MM.1S (cell line): Measurements from ENCODE around the gene ARMS2.

ENCODE experiments used
- EZH2 ChIP-seq: fragments of 300-600 bp; sonication (generic); optimal IDR thresholded peaks from 2 replicates; pipeline ENCODE3; 2017; ENCODE audit warnings: low read depth, mild to moderate bottlenecking, antibody characterized with exemption, low read length, mixed read lengths
- TF ChIP-seq, protein P1 (sequence below): fragments of 300-600 bp; sonication (generic); IDR thresholded peaks from 2 replicates; pipeline ENCODE4 v1.5.1; 2016; ENCODE audit warnings: antibody characterized with exemption, low read length, mixed read lengths

DNA sequence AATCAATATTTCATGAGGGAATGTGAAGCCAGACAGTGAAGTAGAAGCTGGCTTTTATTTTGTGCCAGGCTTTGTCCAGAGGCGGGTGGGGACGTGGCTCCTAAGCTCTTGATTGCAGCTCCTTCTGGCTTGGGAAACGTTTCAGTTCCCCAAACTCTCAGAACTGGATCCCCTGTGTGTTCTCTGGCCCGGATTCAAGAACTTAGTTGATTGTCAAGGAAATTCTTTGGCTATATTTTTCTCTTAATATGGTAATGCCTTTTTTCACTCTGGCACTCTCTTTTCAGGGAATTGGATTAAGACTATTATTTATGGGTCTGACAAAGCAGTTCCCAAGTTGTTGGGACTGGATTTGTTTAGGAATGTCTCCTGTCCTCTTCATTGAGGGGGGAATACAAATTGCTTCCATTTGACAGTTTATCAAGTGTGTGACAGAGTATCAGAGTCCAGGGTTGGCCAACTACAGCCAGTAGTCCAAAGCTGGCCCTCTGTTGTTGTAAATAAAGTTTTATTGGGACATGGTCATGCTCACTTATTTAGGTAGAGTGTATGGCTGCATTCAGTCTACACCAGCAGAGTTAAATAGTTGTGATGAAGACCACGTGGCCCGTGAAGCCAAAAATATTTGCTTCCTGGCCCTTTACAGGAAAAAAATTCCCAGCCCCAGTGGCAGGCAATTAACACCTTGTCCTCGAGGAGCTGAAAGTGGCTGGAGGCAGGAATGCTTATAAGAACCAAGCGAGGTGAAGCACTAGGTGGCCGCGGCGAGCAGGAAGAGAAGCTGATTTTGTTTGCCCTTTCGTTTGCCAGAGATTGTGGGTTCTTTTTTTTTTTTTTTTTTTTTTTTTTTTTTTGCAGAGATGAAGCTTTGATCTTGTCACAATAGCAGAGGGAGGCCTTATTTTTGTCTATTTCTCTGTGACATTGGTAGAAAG is 41.2 kb downstream of the ARMS2 start:
- TF ChIP-seq, protein P1, sequence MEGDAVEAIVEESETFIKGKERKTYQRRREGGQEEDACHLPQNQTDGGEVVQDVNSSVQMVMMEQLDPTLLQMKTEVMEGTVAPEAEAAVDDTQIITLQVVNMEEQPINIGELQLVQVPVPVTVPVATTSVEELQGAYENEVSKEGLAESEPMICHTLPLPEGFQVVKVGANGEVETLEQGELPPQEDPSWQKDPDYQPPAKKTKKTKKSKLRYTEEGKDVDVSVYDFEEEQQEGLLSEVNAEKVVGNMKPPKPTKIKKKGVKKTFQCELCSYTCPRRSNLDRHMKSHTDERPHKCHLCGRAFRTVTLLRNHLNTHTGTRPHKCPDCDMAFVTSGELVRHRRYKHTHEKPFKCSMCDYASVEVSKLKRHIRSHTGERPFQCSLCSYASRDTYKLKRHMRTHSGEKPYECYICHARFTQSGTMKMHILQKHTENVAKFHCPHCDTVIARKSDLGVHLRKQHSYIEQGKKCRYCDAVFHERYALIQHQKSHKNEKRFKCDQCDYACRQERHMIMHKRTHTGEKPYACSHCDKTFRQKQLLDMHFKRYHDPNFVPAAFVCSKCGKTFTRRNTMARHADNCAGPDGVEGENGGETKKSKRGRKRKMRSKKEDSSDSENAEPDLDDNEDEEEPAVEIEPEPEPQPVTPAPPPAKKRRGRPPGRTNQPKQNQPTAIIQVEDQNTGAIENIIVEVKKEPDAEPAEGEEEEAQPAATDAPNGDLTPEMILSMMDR = no peak
- no peak for TF ChIP-seq EZH2
